HuH-7 (cell line): ENCODE results near the gene MAPK11.

Experiments
- DNase-seq: peaks from one replicate; pipeline ENCODE4 v3.0.0; 2011; ENCODE audit warnings: low spot score

MAPK11 gene

GRCh38 chr22:50224071-50224470, 46.1 kb downstream of the MAPK11 start:
- DNase-seq = no peak

- no peak for DNase-seq
Observed at GRCh38 chr22:50222508-50222907, 47.7 kb downstream of the MAPK11 start.

GRCh38 chr22:50221410-50222300, 48.5 kb downstream of the MAPK11 start:
- DNase-seq = no peak

GRCh38 chr22:50220603-50221409, 49.4 kb downstream of the MAPK11 start:
- no peak for DNase-seq

- DNase-seq = no peak
Observed at GRCh38 chr22:50219800-50220602, 50.2 kb downstream of the MAPK11 start.

- DNase-seq = no peak
Observed at GRCh38 chr22:50218996-50219727, 51.0 kb downstream of the MAPK11 start.

GRCh38 chr22:50218153-50218995, 51.8 kb downstream of the MAPK11 start:
- no peak for DNase-seq

GRCh38 chr22:50217543-50218152, 52.5 kb downstream of the MAPK11 start:
- no peak for DNase-seq

GRCh38 chr22:50216684-50217520, 53.3 kb downstream of the MAPK11 start:
- no peak for DNase-seq

GRCh38 chr22:50216055-50216683, 54.0 kb downstream of the MAPK11 start:
- no peak for DNase-seq

- DNase-seq = no peak
Observed at GRCh38 chr22:50215297-50216054, 54.7 kb downstream of the MAPK11 start.
